Measurements from ENCODE around the gene ADAMTS6.

DNA sequence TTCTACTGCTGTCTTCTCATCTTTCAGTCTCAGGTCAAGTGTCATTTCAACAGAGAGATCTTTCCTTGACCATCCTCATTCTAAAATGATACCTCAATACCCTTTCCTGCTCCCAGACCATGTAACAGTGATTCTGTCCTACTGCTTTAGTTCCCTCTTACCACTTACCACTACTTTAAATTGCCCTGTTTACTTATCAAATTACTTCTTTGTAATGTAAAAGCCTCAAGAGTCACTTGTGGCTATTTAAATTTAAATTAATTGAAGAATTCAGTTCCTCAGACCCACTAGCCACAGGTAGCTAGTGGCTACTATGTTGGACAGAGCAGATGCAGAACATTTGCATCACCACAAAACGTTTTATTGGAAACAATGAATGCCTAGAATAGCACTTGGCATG lies 217.3 kb downstream of the ADAMTS6 start:
- TF ChIP-seq THAP9 (CRISPR knock-in tag; IDR thresholded peaks at IDR 0.05; ENCODE audit: borderline replicate concordance) (no peak), CREB1 (IDR thresholded peaks at IDR 0.05) (no peak), CREB1 (CRISPR knock-in tag; IDR thresholded peaks at IDR 0.05) (no peak), YY1 (IDR thresholded peaks at IDR 0.05; ENCODE audit: insufficient read depth, insufficient replicate concordance, low read depth, low read length) (no peak), ZNF878 (CRISPR knock-in tag; IDR thresholded peaks at IDR 0.05) (no peak), RBM22 (optimal IDR thresholded peaks at IDR 0.05; ENCODE audit: low read length) (no peak), THAP11 (CRISPR knock-in tag; IDR thresholded peaks at IDR 0.05) (no peak), FOXP1 (IDR thresholded peaks at IDR 0.05) (no peak), FOXP1 (CRISPR knock-in tag; IDR thresholded peaks at IDR 0.05) (no peak), KDM5B (CRISPR knock-in tag; IDR thresholded peaks at IDR 0.05; ENCODE audit: borderline replicate concordance) (no peak), ZNF563 (CRISPR knock-in tag; IDR thresholded peaks at IDR 0.05) (no peak), KDM3A (CRISPR knock-in tag; IDR thresholded peaks at IDR 0.05; ENCODE audit: low read depth) (no peak), EZH2 (conservative IDR thresholded peaks at IDR 0.05; ENCODE audit: low read depth, low read length) (no peak), RAD21 (CRISPR knock-in tag; IDR thresholded peaks at IDR 0.05) (no peak)
- TF ChIP-seq, protein P1, sequence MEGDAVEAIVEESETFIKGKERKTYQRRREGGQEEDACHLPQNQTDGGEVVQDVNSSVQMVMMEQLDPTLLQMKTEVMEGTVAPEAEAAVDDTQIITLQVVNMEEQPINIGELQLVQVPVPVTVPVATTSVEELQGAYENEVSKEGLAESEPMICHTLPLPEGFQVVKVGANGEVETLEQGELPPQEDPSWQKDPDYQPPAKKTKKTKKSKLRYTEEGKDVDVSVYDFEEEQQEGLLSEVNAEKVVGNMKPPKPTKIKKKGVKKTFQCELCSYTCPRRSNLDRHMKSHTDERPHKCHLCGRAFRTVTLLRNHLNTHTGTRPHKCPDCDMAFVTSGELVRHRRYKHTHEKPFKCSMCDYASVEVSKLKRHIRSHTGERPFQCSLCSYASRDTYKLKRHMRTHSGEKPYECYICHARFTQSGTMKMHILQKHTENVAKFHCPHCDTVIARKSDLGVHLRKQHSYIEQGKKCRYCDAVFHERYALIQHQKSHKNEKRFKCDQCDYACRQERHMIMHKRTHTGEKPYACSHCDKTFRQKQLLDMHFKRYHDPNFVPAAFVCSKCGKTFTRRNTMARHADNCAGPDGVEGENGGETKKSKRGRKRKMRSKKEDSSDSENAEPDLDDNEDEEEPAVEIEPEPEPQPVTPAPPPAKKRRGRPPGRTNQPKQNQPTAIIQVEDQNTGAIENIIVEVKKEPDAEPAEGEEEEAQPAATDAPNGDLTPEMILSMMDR (CRISPR knock-in tag; IDR thresholded peaks at IDR 0.05): no peak
- TF ChIP-seq, protein P2, sequence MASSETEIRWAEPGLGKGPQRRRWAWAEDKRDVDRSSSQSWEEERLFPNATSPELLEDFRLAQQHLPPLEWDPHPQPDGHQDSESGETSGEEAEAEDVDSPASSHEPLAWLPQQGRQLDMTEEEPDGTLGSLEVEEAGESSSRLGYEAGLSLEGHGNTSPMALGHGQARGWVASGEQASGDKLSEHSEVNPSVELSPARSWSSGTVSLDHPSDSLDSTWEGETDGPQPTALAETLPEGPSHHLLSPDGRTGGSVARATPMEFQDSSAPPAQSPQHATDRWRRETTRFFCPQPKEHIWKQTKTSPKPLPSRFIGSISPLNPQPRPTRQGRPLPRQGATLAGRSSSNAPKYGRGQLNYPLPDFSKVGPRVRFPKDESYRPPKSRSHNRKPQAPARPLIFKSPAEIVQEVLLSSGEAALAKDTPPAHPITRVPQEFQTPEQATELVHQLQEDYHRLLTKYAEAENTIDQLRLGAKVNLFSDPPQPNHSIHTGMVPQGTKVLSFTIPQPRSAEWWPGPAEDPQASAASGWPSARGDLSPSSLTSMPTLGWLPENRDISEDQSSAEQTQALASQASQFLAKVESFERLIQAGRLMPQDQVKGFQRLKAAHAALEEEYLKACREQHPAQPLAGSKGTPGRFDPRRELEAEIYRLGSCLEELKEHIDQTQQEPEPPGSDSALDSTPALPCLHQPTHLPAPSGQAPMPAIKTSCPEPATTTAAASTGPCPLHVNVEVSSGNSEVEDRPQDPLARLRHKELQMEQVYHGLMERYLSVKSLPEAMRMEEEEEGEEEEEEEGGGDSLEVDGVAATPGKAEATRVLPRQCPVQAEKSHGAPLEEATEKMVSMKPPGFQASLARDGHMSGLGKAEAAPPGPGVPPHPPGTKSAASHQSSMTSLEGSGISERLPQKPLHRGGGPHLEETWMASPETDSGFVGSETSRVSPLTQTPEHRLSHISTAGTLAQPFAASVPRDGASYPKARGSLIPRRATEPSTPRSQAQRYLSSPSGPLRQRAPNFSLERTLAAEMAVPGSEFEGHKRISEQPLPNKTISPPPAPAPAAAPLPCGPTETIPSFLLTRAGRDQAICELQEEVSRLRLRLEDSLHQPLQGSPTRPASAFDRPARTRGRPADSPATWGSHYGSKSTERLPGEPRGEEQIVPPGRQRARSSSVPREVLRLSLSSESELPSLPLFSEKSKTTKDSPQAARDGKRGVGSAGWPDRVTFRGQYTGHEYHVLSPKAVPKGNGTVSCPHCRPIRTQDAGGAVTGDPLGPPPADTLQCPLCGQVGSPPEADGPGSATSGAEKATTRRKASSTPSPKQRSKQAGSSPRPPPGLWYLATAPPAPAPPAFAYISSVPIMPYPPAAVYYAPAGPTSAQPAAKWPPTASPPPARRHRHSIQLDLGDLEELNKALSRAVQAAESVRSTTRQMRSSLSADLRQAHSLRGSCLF (CRISPR knock-in tag; IDR thresholded peaks at IDR 0.05; ENCODE audit: borderline replicate concordance): no peak
